Endothelial cell of umbilical vein (primary cell): ENCODE results near the gene STRN.
A peak's percentile ranks its signal among the peaks of the same experiment; 100 is the strongest.

Experiments used
- CTCF ChIP-seq, 2 donors: IDR thresholded peaks; 1 replicate in 1 of 2; 2 replicates in 1 of 2; pipeline ENCODE4 v1.5.1; 2011; ENCODE audit warnings: low read length in 2 of 2, mild to moderate bottlenecking in 2 of 2, moderate library complexity in 2 of 2, control low read depth in 1 of 2, inconsistent platforms in 1 of 2, low read depth in 1 of 2; ENCODE audit not compliant: insufficient read depth in 1 of 2; ENCODE audit errors: extremely low read depth in 1 of 2
- POLR2AphosphoS5 ChIP-seq: IDR thresholded peaks from 2 replicates; pipeline ENCODE4 v1.6.1; 2012; ENCODE audit warnings: low read depth, mild to moderate bottlenecking, control low read depth, low read length, moderate library complexity; ENCODE audit not compliant: insufficient read depth

DNA sequence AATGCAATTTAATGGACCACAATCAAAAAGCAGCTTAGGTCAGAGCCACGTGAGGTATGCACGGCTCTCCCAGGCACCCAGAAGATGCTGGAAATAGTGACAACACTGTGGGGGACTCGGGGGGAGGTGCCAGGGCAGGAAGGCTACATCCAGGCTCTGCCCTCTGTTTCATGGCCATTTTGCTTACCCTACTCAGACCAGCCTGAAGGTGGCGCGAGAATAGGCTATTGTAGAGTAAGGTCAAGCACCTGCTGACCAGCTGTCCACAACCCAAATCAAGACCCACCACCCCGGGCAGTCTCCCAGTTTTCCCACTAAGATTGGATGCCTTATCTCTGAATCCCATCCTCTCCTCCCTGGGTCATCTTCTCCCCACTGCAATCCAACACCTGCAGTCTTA is 154.1 kb downstream of the STRN start:
- TF ChIP-seq CTCF (IDR thresholded peaks at IDR 0.05; ENCODE audit: extremely low read depth in 1 of 2, insufficient read depth in 1 of 2, low read depth in 1 of 2, low read length in 2 of 2) (peak; percentile 19 to 28), POLR2AphosphoS5 (no peak)
